Measurements from ENCODE around the gene AATK.

The AATK gene

DNA sequence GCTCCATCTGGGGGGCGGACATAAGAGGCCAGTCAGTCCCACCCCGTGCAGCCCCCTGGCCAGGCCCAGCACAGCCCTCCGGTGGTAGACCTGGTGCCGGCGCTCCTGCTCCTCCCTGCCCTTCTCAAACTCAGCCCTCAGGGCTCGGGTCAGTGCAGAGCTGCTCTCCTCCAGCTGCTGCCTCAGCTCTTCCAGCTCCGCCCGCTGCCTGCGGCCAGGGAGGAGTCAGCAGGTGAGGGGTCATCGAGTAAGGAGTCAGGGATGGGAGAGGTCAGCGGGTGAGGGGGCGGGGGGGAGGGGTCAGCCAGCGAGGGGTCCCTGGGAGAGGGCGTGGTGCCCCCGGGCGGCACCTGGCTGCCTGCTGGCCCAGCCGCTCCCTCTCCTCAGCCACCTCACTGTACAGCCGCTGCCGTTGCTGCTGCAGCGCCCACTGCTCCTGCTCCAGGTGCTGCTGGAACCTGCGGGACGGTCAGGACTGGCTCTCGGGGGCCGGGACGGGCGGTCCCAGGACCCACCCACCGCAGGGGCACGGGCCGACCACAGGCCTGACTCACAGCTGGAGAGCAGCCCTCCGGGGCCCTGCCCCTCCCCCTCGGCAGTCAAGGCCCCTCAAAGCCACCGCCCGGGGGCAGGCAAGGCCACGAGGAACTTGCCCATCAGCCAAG, 26.5 kb upstream of the AATK start:
- no peaks in the 10 kb centered on the region; the same call in 1 of the 2 replicates for H3K4me1 ChIP-seq (ENCODE audit: insufficient read depth, low read length)

DNA sequence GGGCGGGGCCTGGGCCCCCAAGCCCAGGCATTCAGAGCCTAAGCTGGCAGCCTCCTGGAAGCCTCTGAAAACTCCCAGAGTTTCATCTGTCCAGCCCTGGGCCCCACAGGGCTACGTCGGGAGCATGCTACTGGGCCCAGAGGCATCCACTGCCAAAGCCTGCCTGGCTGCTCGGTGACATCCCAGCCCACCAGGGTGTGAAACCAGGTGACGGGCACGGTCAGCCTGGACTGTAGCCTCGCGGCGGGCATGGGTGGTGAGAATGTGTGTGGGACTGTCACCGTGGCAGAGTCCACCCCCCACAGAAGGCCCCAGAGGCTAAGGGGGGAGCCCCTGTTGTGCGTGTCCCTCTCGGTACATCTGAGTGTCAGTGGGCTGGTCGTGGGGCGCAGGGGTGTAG, 25.6 kb upstream of the AATK start:
- Histone ChIP-seq H3K9ac (ENCODE audit: low read depth, low read length) (no peak overlapping the region), H3K36me3 (ENCODE audit: insufficient read depth, low read length) (0 out of 2 replicates have a peak, but pooled peaks cover 2% of the 10 kb centered on the region), H3K9me3 (ENCODE audit: control insufficient read depth, insufficient read depth, low read length) (no peaks in the 10 kb centered on the region)

More for the DNA sequence above, 26.5 kb upstream of the AATK start:
- Histone ChIP-seq H3K9me3 (ENCODE audit: control insufficient read depth, insufficient read depth, low read length) (no peaks in the 10 kb centered on the region), H3K36me3 (ENCODE audit: insufficient read depth, low read length) (0 out of 2 replicates have a peak, but pooled peaks cover 2% of the 10 kb centered on the region), H3K9ac (ENCODE audit: low read depth, low read length) (no peak overlapping the region)

DNA sequence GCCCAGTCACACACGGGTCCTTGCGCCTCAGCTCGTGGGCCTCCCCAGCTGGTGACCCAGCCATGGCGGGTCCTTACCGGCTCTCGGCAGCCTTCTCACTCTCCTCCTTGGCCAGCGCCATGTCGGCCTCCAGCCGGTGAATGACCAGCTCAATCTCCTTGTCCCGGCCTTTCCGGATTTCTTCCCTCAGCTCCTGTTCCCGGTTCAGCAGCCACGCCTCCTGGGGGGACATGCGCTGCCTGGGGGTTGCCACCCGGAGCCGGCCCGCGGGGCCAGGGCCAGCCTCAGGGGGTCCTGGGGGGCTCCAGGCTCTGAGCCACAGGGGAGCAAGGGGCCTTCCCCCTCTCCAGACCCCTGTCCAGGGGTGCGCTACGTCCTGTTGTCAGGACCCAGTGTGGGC, 25.1 kb upstream of the AATK start:
- Histone ChIP-seq H3K9ac (ENCODE audit: low read depth, low read length) (no peak overlapping the region), H3K4me1 (ENCODE audit: insufficient read depth, low read length) (no peaks in the 10 kb centered on the region; the same call in 1 of the 2 replicates), H3K9me3 (ENCODE audit: control insufficient read depth, insufficient read depth, low read length) (no peaks in the 10 kb centered on the region), H3K36me3 (ENCODE audit: insufficient read depth, low read length) (0 out of 2 replicates have a peak, but pooled peaks cover 1% of the 10 kb centered on the region)

More for the DNA sequence above, 25.6 kb upstream of the AATK start:
- H3K4me1 ChIP-seq (ENCODE audit: insufficient read depth, low read length) = no peaks in the 10 kb centered on the region; the same call in 1 of the 2 replicates

- no peak overlapping the region for H3K9ac ChIP-seq (ENCODE audit: low read depth, low read length)
- H3K4me1 ChIP-seq (ENCODE audit: insufficient read depth, low read length) = no peaks in the 10 kb centered on the region; the same call in 1 of the 2 replicates
- H3K36me3 ChIP-seq (ENCODE audit: insufficient read depth, low read length) = no peaks in the 10 kb centered on the region
- H3K9me3 ChIP-seq (ENCODE audit: control insufficient read depth, insufficient read depth, low read length) = no peaks in the 10 kb centered on the region
These were observed 24.6 kb upstream of the AATK start for GRCh38 chr17:81190591-81190990.

- no peaks in the 10 kb centered on the region for H3K9me3 ChIP-seq (ENCODE audit: control insufficient read depth, insufficient read depth, low read length)
- H3K4me1 ChIP-seq (ENCODE audit: insufficient read depth, low read length) = no peaks in the 10 kb centered on the region; the same call in 1 of the 2 replicates
- H3K9ac ChIP-seq (ENCODE audit: low read depth, low read length) = no peak overlapping the region
- no peaks in the 10 kb centered on the region for H3K36me3 ChIP-seq (ENCODE audit: insufficient read depth, low read length)
These were observed 23.9 kb upstream of the AATK start for GRCh38 chr17:81189670-81190530.

- H3K36me3 ChIP-seq (ENCODE audit: insufficient read depth, low read length) = no peaks in the 10 kb centered on the region
- no peaks in the 10 kb centered on the region; the same call in 1 of the 2 replicates for H3K4me1 ChIP-seq (ENCODE audit: insufficient read depth, low read length)
- H3K9ac ChIP-seq (ENCODE audit: low read depth, low read length) = no peak overlapping the region
These were observed 23.0 kb upstream of the AATK start for GRCh38 chr17:81189016-81189415.

GRCh38 chr17:81188491-81188840, 22.4 kb upstream of the AATK start:
- Histone ChIP-seq H3K4me1 (ENCODE audit: insufficient read depth, low read length) (no peaks in the 10 kb centered on the region; the same call in 1 of the 2 replicates), H3K9ac (ENCODE audit: low read depth, low read length) (no peak overlapping the region), H3K9me3 (ENCODE audit: control insufficient read depth, insufficient read depth, low read length) (0 out of 2 replicates have a peak, but pooled peaks cover 3% of the 10 kb centered on the region), H3K36me3 (ENCODE audit: insufficient read depth, low read length) (no peaks in the 10 kb centered on the region)

More at GRCh38 chr17:81189016-81189415, 23.0 kb upstream of the AATK start:
- no peaks in the 10 kb centered on the region for H3K9me3 ChIP-seq (ENCODE audit: control insufficient read depth, insufficient read depth, low read length)

- Histone ChIP-seq H3K9ac (ENCODE audit: low read depth, low read length) (no peak overlapping the region), H3K36me3 (ENCODE audit: insufficient read depth, low read length) (no peaks in the 10 kb centered on the region), H3K4me1 (ENCODE audit: insufficient read depth, low read length) (no peaks in the 10 kb centered on the region; the same call in 1 of the 2 replicates), H3K9me3 (ENCODE audit: control insufficient read depth, insufficient read depth, low read length) (0 out of 2 replicates have a peak, but pooled peaks cover 3% of the 10 kb centered on the region)
These were observed 21.8 kb upstream of the AATK start for GRCh38 chr17:81187586-81188490.

DNA sequence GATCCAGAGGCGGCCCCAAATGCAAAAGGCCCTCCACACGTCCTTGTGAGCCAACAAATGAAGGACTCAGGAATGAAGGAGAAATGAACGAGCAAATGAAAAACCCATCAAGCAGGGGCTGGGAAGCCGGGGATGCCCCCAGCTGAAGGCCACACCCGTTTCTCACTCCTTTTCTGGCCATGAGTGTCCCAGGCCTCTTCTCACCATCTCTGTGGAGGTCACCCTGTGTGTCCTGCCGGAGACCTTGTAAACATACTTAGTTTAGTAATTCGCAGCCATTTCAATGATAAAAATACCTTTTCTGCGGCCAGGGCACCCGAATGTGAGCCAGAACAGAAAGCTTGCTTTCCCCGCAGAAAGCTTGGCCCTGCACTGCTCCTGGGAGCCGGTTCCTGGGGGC, 21.1 kb upstream of the AATK start:
- Histone ChIP-seq H3K36me3 (ENCODE audit: insufficient read depth, low read length) (no peaks in the 10 kb centered on the region), H3K9me3 (ENCODE audit: control insufficient read depth, insufficient read depth, low read length) (0 out of 2 replicates have a peak, but pooled peaks cover 3% of the 10 kb centered on the region), H3K9ac (ENCODE audit: low read depth, low read length) (no peak overlapping the region)

GRCh38 chr17:81186203-81186602, 20.2 kb upstream of the AATK start:
- no peaks in the 10 kb centered on the region for H3K4me1 ChIP-seq (ENCODE audit: insufficient read depth, low read length)
- no peak overlapping the region for H3K9ac ChIP-seq (ENCODE audit: low read depth, low read length)
- no peaks in the 10 kb centered on the region for H3K36me3 ChIP-seq (ENCODE audit: insufficient read depth, low read length)
- 0 out of 2 replicates have a peak, but pooled peaks cover 3% of the 10 kb centered on the region for H3K9me3 ChIP-seq (ENCODE audit: control insufficient read depth, insufficient read depth, low read length)

More for the DNA sequence above, 21.1 kb upstream of the AATK start:
- no peaks in the 10 kb centered on the region; the same call in 1 of the 2 replicates for H3K4me1 ChIP-seq (ENCODE audit: insufficient read depth, low read length)

GRCh38 chr17:81184555-81184954, 18.5 kb upstream of the AATK start:
- Histone ChIP-seq H3K36me3 (ENCODE audit: insufficient read depth, low read length) (no peaks in the 10 kb centered on the region), H3K9me3 (ENCODE audit: control insufficient read depth, insufficient read depth, low read length) (0 out of 2 replicates have a peak, but pooled peaks cover 3% of the 10 kb centered on the region), H3K9ac (ENCODE audit: low read depth, low read length) (no peak overlapping the region), H3K4me1 (ENCODE audit: insufficient read depth, low read length) (no peaks in the 10 kb centered on the region)

DNA sequence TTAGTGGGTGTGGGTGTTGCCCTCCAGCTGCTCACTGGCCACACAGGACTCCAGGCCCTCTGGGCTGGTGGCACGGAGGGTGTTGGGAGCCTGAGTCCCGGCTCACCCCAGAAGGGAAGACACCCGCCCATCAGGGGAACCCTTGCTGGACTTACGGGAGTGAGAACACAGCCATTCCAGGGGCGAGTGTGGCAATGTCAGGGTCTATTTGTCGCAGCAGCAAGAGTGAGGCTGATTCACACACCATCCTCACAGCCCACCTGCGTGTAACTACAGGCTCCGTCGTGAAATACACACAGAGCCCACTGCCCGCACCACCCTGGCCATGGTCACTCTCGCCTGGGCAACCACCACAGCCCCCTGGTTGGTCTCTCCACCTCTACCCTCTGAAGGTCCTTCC, 17.8 kb upstream of the AATK start:
- no peaks in the 10 kb centered on the region for H3K4me1 ChIP-seq (ENCODE audit: insufficient read depth, low read length)

DNA sequence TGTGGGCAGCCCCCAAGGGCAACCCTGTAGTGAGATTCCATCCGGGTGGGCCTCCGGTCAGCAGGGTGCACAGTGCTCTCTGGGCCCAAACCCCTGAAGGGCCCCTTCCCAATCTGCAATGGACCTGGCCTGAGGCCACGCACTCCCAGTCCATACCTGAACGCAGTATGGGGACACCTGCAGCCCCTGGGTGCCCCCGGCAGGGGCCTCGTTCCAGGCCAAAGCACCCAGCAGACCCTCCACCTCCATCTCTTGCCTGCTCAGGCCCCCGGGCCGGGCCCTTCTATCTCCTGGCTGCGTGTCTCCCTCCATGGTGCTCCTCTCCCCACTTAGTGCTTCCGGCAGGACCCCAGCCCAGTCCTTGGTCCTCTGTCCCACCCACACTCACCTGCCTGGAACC, 17.3 kb upstream of the AATK start:
- Histone ChIP-seq H3K9me3 (ENCODE audit: control insufficient read depth, insufficient read depth, low read length) (0 out of 2 replicates have a peak, but pooled peaks cover 3% of the 10 kb centered on the region), H3K9ac (ENCODE audit: low read depth, low read length) (no peak overlapping the region), H3K4me1 (ENCODE audit: insufficient read depth, low read length) (no peaks in the 10 kb centered on the region), H3K36me3 (ENCODE audit: insufficient read depth, low read length) (no peaks in the 10 kb centered on the region)

More for the DNA sequence above, 17.8 kb upstream of the AATK start:
- no peak overlapping the region for H3K9ac ChIP-seq (ENCODE audit: low read depth, low read length)
- no peaks in the 10 kb centered on the region for H3K36me3 ChIP-seq (ENCODE audit: insufficient read depth, low read length)
- 0 out of 2 replicates have a peak, but pooled peaks cover 3% of the 10 kb centered on the region for H3K9me3 ChIP-seq (ENCODE audit: control insufficient read depth, insufficient read depth, low read length)
